ENCODE data around the gene GPC6.

GPC6 gene

DNA sequence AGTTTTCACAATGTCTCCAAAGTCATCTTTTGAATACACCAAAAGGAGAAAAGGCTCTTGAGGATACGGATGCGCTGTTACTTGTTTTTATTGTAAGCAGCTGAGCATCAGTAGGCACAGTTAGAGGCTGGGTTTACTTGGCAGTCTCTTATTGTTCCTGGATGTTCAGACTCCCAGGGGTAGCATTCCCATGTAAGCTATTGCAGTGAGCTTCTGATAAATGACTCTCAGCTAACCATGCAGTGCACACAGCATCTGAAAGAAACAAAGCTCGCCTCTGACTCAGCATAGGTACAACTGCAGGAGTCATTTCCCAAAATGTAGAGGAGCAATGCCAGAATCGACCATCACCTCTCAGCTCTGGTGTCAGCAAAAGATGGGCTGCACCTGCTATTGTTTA is 1168.1 kb downstream of the GPC6 start:
- Mint-ChIP-seq H3K4me3 (no peak overlapping the region), H3K9me3 (peaks cover 0 to 7% of the 10 kb centered on the region in 2 donors), H3K27me3 (peaks cover 12% of the 10 kb centered on the region), H3K4me1 (no peaks in the 10 kb centered on the region), H3K27ac (no peak overlapping the region)
- ATAC-seq (no peak), DNase-seq (no peak)

DNA sequence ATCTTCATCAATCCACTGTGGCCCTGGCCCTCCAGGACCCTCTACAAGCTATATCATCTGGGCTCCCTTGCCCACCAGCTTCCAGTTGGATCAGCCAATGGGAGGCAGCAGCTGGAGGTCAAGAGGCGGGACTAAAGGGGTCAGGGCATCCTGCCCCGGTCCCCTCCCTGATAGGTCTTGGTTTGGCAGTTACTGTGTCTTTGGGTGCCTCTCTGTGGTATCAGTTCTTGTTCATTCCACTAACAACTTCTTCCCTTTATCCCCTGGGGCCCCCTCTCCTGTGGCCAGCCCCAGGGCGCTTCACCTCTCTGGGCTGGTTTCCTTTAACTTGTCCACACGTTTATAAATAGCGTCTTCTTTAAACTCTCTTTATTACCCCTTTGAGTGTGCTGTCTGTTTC is 1169.3 kb downstream of the GPC6 start:
- Mint-ChIP-seq H3K27ac (peak overlapping the region in 1 of 2 donors; percentile 15), H3K4me1 (no peaks in the 10 kb centered on the region), H3K4me3 (no peak overlapping the region), H3K27me3 (peaks cover 12% of the 10 kb centered on the region), H3K9me3 (peaks cover 0 to 7% of the 10 kb centered on the region in 2 donors)
- DNase-seq (no peak), ATAC-seq (no peak)

DNA sequence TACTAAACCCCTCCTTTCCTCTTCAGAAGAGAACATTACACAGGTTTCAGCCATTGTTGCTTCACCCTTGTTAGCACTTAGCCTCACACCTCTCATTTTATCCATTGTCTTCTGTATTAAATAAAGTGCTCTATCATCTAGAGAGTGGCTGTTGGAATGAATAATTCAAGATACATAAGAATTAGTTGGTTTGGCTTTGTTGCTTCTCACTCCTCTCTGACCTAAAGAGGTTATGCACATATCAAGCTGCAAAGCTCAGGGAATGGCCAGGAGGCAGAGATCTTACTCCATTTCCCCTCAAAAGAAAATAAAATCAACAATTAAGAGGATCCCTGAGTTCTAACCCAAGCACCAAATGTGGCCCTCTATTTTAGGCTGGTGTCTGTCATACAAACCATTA is 1173.2 kb downstream of the GPC6 start:
- Mint-ChIP-seq H3K4me3 (no peak overlapping the region), H3K27me3 (no peaks in the 10 kb centered on the region), H3K4me1 (no peaks in the 10 kb centered on the region), H3K27ac (no peak overlapping the region), H3K9me3 (peaks cover 0 to 7% of the 10 kb centered on the region in 2 donors)
- ATAC-seq = no peak
- DNase-seq = no peak

DNA sequence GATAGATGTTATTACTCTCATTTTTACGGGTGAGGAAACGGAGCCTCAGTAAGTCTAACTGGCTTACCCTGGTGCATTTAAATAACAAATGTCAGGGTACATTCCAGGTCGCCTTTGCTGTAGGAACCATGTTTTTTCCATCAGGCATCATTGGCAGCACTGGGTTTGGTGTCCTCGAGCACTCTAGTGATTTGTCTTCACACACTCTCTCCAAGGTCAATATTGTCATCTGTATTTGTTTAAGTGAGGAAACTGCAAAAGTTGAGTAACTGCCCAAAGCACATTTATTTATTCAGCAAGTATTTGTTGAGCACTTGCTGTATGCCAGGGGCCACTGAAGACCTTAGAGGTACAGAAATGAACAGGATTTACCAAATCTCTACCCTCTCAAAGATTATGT is 1174.3 kb downstream of the GPC6 start:
- ATAC-seq (no peak), DNase-seq (no peak)
- Mint-ChIP-seq H3K27me3 (no peaks in the 10 kb centered on the region), H3K4me3 (no peak overlapping the region), H3K9me3 (peaks cover 0 to 7% of the 10 kb centered on the region in 2 donors), H3K4me1 (no peaks in the 10 kb centered on the region), H3K27ac (no peak overlapping the region)

DNA sequence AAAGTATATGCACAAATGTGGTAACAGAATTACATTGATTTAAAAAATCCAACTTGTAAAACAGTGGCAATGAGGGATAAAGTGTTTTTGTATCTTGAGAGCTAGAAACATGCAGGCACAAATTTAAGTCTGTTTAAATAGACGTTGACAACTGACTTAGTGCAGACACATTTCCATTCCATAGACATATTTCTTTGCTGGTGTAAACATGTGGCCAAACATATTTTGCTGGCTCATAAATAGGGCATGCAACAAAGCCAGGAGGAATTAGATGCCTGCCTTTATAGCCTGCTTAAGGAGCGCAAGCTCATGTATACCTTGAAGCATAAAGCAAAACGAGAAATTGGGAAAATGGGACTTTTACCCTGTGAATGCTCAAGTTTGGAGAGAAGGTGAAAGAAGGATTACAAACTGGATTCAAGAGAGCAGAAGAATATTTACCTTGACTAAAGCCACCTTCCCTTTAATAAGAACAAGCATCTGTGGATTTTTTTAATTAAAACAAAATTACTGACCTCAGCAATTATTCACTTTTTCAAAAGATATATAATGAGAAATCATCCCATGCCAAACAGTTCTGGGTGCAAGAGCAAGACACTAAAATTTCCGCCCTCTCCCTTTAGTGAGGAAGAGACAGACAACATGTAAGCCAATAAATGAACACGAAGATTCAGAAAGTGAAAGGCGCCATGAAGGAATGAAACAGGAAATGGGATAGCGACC is 1181.9 kb downstream of the GPC6 start:
- peaks cover 7% of the 10 kb centered on the region for H3K4me1 Mint-ChIP-seq
- no peak for ATAC-seq
- no peak for DNase-seq
- peaks cover 0 to 7% of the 10 kb centered on the region in 2 donors for H3K9me3 Mint-ChIP-seq
- no peak overlapping the region for H3K4me3 Mint-ChIP-seq
- no peak overlapping the region for H3K27ac Mint-ChIP-seq
- peaks cover 7% of the 10 kb centered on the region for H3K27me3 Mint-ChIP-seq

DNA sequence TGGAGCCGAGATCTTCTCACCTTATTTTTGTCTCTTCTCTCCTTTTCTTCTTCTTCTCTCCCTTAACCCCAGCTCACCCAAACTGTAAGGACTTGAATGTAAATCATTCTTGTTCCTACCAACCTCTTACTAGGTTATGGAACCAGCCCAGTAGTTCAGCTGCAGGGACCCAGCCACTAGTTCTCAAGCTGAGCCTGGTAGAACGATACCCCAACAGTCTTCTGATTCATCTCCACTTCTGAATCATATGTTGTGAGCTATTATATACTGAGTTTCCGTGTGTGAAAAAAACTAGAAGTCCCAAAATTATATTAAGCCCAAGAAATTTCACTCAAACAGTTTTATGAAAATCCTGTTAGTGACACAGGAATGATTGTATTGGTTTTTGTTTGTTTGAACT is 1185.1 kb downstream of the GPC6 start:
- no peak overlapping the region for H3K4me3 Mint-ChIP-seq
- DNase-seq = no peak
- peaks cover 0 to 7% of the 10 kb centered on the region in 2 donors for H3K9me3 Mint-ChIP-seq
- H3K27ac Mint-ChIP-seq = no peak overlapping the region
- H3K27me3 Mint-ChIP-seq = peaks cover 7% of the 10 kb centered on the region
- peaks cover 11% of the 10 kb centered on the region for H3K4me1 Mint-ChIP-seq
- no peak for ATAC-seq

DNA sequence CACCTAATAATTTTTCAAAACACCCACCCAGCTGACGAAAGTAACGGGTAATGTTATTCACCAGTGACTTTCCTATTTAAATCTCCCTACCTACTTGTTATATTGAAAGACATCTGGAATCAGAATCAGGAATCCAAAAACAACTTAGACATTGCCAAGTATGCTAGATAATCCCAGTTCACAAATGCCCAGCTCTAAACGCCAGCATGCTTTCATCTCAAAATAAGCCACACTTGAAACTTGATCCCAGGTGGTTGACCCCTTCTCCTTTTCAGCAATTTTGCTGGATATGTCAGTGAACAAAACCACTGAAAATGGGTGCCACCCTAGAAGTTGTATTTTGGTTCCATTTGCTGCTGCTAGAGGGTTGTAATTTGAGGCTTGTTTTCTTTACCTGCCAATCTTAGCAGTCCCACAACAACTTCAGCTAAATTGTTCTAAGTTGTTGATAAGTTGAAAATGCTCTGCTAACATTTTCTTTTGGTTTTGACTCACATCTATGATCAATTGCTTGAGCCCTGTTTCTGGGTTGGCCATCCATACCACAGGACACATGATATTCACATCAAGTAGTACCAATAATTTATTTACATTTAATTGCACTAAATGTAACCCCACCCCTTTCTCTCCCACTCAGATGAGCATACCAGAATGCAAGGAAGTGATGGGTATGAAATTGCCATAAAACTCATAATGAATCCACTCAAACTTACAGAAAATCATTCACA is 1186.4 kb downstream of the GPC6 start:
- no peak for DNase-seq
- H3K9me3 Mint-ChIP-seq = peaks cover 3 to 15% of the 10 kb centered on the region in 2 donors
- peaks cover 15% of the 10 kb centered on the region for H3K4me1 Mint-ChIP-seq
- no peak overlapping the region for H3K27ac Mint-ChIP-seq
- ATAC-seq = no peak
- H3K27me3 Mint-ChIP-seq = peaks cover 7% of the 10 kb centered on the region
- no peak overlapping the region for H3K4me3 Mint-ChIP-seq

DNA sequence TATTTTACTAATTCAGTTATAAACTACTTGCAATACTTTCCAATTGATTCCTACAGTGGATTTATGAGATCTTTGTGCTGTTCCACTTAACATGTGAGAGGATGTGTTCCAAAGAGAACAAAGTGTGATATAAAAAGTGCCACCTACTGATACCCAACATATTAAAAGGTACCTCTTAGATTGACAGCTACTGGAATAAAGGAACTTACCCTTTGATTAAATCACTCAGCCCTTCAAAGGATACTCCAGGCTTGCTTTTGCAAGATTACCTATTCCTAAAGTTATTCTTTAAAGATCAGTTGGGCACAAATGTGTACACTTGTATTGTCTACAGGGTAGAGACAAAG is 1187.0 kb downstream of the GPC6 start:
- H3K27me3 Mint-ChIP-seq = peaks cover 7% of the 10 kb centered on the region
- no peak overlapping the region for H3K27ac Mint-ChIP-seq
- H3K4me1 Mint-ChIP-seq = peaks cover 20% of the 10 kb centered on the region
- H3K4me3 Mint-ChIP-seq = no peak overlapping the region
- ATAC-seq (no peak), DNase-seq (no peak)
- peaks cover 5 to 19% of the 10 kb centered on the region in 2 donors for H3K9me3 Mint-ChIP-seq

DNA sequence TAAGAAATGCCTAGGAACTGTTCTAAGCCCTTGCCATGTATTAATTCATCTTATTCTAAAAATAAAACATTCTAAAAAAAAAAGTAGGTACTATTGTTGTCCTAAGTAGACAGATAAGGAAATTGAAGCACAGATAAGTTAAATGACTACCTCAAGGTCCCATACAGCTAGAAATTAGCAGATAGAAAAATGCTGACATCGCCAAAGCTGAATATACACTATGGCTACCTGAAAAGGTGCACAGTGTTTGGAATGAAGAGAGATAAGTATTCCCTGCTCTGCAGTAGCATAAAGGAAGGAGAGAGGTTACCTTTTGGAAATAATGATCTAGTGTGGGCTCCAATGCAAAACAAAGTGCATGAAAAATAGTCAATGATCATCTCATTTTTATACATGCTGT is 1187.5 kb downstream of the GPC6 start:
- no peak for ATAC-seq
- no peak for DNase-seq
- no peak overlapping the region for H3K4me3 Mint-ChIP-seq
- peaks cover 7% of the 10 kb centered on the region for H3K27me3 Mint-ChIP-seq
- H3K9me3 Mint-ChIP-seq = peaks cover 5 to 17% of the 10 kb centered on the region in 2 donors
- peaks cover 26% of the 10 kb centered on the region for H3K4me1 Mint-ChIP-seq
- no peak overlapping the region for H3K27ac Mint-ChIP-seq

DNA sequence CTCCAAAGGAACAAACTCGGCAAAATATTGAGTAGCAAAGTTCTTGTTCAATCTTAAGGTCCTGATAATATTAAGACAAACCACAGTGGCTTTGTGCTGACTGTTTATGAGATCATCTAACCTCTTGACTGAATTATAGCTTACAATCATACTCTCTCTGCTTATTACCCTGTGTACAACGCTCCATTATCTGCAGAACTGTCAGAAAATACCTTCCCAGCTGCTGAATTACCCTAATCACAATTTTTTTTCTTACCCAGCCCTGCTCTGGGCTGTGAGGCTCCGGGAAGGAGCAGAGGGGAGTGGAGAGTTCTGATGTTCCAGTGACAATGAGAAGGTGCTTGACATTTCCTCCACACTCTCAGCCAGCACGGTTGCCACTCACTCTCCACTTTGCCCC is 1188.1 kb downstream of the GPC6 start:
- ATAC-seq = no peak
- Mint-ChIP-seq H3K27me3 (peaks cover 7% of the 10 kb centered on the region), H3K4me3 (no peak overlapping the region), H3K27ac (no peak overlapping the region), H3K9me3 (peaks cover 5 to 17% of the 10 kb centered on the region in 2 donors), H3K4me1 (peaks cover 32% of the 10 kb centered on the region)
- no peak for DNase-seq

DNA sequence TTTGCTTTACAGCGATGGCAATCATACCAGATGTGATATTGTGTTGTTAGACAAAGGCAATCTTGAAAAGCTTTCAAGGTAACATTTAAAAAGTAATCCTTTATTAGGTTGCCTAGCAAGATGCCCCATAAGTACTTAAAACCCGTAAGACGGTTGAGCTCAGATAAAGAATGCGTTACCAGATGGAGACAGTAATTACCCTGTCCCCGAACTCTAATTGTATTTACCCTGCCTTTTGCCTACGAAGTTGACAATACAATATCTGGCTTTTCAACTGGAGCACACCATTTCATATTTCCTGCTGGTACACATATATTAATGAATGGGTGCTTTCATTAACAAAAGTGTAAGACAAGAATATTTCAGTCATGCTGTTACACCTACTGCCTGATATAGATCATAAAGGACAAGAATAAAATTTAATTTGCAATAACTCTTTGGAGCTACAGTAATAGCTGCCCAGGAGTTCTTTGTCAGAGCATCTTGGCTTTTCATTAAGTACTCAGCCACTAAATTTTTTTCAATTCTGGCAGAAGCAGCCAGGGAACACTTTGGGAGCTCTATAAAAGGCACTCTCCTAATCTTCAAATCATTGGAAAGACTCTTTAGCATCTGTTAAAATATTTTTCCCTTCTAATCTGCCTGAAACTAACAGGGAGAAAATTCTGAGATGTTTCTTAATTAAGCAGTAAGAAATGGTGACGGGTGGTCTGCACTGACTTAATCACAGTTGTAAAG is 1189.1 kb downstream of the GPC6 start:
- Mint-ChIP-seq H3K27ac (no peak overlapping the region), H3K9me3 (peaks cover 12 to 17% of the 10 kb centered on the region in 2 donors), H3K4me3 (no peak overlapping the region), H3K27me3 (peaks cover 7% of the 10 kb centered on the region), H3K4me1 (peaks cover 41% of the 10 kb centered on the region)
- DNase-seq (no peak), ATAC-seq (no peak)

DNA sequence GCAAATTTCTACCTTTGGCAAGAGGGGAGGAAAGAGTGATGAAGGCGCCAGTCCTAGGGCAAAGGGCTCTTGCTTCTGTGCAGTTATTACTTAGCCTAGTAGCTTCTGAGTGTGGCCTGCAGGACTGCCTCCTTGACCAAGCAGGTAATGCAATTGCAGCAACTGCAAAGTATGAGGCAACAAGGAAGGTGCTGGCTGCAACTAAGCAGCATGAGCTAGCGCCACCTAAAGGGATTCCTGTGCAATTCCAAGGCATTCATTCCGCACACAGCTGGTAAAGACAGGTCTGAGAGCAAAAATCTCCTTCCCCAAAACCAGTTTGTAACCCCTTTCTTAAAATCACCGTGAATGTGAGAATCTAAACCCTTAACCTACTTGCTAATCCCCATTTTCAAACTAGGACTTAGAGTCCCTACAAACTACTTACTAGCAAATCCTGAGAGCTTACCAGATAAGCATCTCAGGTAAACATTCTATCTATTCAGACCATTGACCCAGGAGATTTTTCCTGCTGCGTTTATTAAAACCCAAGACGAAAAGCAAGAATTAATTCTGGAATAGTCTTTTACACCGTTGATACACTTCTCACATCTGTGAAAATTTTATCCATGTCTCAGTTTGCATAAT is 1190.0 kb downstream of the GPC6 start:
- Mint-ChIP-seq H3K4me1 (peaks cover 40% of the 10 kb centered on the region), H3K9me3 (peaks cover 17 to 19% of the 10 kb centered on the region in 2 donors), H3K4me3 (no peak overlapping the region), H3K27me3 (peaks cover 5% of the 10 kb centered on the region), H3K27ac (no peak overlapping the region)
- ATAC-seq (no peak), DNase-seq (no peak)

DNA sequence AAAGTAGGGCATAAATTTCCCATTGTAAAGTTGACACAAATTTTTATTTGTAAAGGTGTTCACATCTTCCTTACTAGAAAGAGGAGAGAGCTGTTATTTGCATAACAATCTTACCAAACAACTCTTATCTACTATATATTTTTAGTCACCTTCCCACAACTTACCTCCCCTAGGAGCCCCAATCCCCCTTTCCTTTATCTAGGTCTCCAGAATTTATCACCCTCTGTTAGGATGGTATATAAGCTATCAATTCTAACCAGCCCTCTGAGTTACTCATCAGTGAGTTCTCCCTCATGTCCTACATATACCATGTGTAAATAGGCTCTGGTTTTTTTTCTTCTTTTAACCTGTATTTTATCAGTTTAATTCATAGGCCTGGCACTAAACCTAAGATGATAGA is 1190.7 kb downstream of the GPC6 start:
- Mint-ChIP-seq H3K4me3 (no peak overlapping the region), H3K27ac (peak overlapping the region in 1 of 2 donors; percentile 55), H3K4me1 (peaks cover 35% of the 10 kb centered on the region), H3K27me3 (no peaks in the 10 kb centered on the region), H3K9me3 (peaks cover 17 to 22% of the 10 kb centered on the region in 2 donors)
- ATAC-seq = no peak
- no peak for DNase-seq

DNA sequence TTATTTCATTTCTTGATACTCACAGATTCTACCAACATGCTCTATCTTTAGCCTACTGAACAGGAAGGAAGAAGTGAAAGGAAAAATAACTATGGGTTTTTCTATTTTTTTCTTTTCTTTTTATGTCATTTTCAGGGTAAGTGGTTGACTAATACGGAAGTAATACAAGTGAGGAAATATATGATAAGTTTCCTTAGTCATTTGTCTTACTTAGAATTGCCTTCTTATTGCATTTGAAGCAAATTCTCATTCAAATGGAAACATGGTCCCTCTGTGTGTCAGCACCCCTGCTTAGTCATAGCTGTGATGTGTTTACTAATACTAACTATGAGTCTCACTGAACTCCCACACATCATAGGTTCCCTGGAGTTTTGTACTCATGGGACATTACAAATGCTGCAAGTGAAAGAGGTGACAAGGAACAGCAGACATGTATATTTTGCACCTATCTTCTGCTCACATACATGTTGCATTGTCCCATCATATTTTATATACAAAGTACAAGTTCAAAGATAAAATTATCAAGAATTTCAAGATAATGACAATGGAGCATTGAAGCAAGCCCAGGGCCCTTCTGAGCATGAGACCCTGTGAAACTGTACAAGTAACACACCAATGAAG is 1192.8 kb downstream of the GPC6 start:
- Mint-ChIP-seq H3K27me3 (no peaks in the 10 kb centered on the region), H3K4me3 (peak overlapping the region; percentile 66 to 74), H3K9me3 (peaks cover 17 to 22% of the 10 kb centered on the region in 2 donors), H3K27ac (peak overlapping the region; percentile 97 to 98), H3K4me1 (peaks cover 35% of the 10 kb centered on the region)
- ATAC-seq (peak; percentile 97), DNase-seq (peak; percentile 20 to 63)

DNA sequence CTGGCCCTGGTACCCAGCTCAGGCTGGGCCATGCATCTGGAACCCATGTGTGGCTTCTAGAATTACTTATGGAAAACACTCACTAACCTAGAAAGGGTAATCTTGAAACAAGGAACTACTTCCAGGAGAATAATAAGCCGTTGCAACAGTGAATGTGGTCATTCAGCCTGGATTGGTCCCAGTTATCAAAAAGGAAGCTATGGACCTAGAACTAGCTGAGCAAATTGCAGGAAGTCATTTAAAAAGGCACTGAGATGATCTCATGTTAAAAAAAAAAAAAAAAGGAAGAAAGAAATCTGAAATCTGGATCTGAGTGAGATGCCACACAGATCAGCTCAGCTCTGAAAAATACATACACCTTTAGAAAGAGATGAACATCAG is 1193.3 kb downstream of the GPC6 start:
- Mint-ChIP-seq H3K27ac (peak overlapping the region; percentile 3 to 97), H3K9me3 (peaks cover 17 to 22% of the 10 kb centered on the region in 2 donors), H3K4me1 (peaks cover 32% of the 10 kb centered on the region), H3K4me3 (peak overlapping the region in 1 of 2 donors; percentile 74), H3K27me3 (no peaks in the 10 kb centered on the region)
- DNase-seq (no peak), ATAC-seq (no peak)

All from stimulated activated naive CD8-positive, alpha-beta T cell treated with anti-CD3 and anti-CD28 coated beads, Interleukin-15, amount 100 ng/mL, for 72 hours (primary cell).